ENCODE results near the gene RPS6KA2.

Gene RPS6KA2

GRCh38 chr6:166465003-166465399, 162.1 kb downstream of the RPS6KA2 start:
- no peak for TF ChIP-seq CTCF (conservative IDR thresholded peaks at IDR 0.05; ENCODE audit: low read depth, low read length)
- no peak overlapping the region for H3K4me3 ChIP-seq (ENCODE audit: low read length)
- DNase-seq (ENCODE audit: low read depth): no peak

- H3K4me3 ChIP-seq (ENCODE audit: low read length): no peak overlapping the region
- no peak for TF ChIP-seq CTCF (conservative IDR thresholded peaks at IDR 0.05; ENCODE audit: low read depth, low read length)
- DNase-seq (ENCODE audit: low read depth): no peak
These were observed 162.7 kb downstream of the RPS6KA2 start for GRCh38 chr6:166464068-166465002.

GRCh38 chr6:166463359-166464067, 163.5 kb downstream of the RPS6KA2 start:
- no peak for DNase-seq (ENCODE audit: low read depth)

GRCh38 chr6:166462461-166463135, 164.5 kb downstream of the RPS6KA2 start:
- H3K4me3 ChIP-seq (ENCODE audit: low read length): no peak overlapping the region
- TF ChIP-seq CTCF (conservative IDR thresholded peaks at IDR 0.05; ENCODE audit: low read depth, low read length): no peak

More at GRCh38 chr6:166463359-166464067, 163.5 kb downstream of the RPS6KA2 start:
- H3K4me3 ChIP-seq (ENCODE audit: low read length): no peak overlapping the region
- TF ChIP-seq CTCF (conservative IDR thresholded peaks at IDR 0.05; ENCODE audit: low read depth, low read length): no peak

GRCh38 chr6:166461821-166462460, 165.1 kb downstream of the RPS6KA2 start:
- no peak overlapping the region for H3K4me3 ChIP-seq (ENCODE audit: low read length)
- DNase-seq (ENCODE audit: low read depth): no peak
- no peak for TF ChIP-seq CTCF (conservative IDR thresholded peaks at IDR 0.05; ENCODE audit: low read depth, low read length)

More at GRCh38 chr6:166462461-166463135, 164.5 kb downstream of the RPS6KA2 start:
- no peak for DNase-seq (ENCODE audit: low read depth)

Measured in retinal pigment epithelial cell (primary cell).